NCI-H2081 treated with DMSO at 0.1 percent for 48 hours (cell line): ENCODE data around the gene TPSG1.
"Not testable (repeated sequence)": the region's sequence is repeated elsewhere in the genome, so short reads cannot be mapped to it uniquely, and the experiment has no call there.

Source experiments
- DNase-seq: peaks from one replicate; lab custom pipeline; 2025; lab: John Stamatoyannopoulos, UW

The TPSG1 gene

GRCh38 chr16:1230471-1231212 is 5.6 kb upstream of the TPSG1 start:
- not testable (repeated sequence) for DNase-seq

- DNase-seq, result not testable (repeated sequence)
These were observed 5.0 kb upstream of the TPSG1 start, which contains the start of gene TPSB2 for GRCh38 chr16:1230084-1230470. TPSB2 (minus strand) TSS chr16:1230184; CDS start chr16:1229951, 233 bp downstream.

- DNase-seq, result not testable (repeated sequence)
These were observed 4.4 kb upstream of the TPSG1 start for GRCh38 chr16:1229476-1229875.

GRCh38 chr16:1228227-1228626 is 3.2 kb upstream of the TPSG1 start:
- not testable (repeated sequence) for DNase-seq

- DNase-seq, result not testable (repeated sequence)
These were observed 1.6 kb upstream of the TPSG1 start for GRCh38 chr16:1226692-1227091.

- not testable (repeated sequence) for DNase-seq
These were observed 752 bp upstream of the TPSG1 start for GRCh38 chr16:1225728-1226311.

- DNase-seq, result no peak
These were observed 510 bp downstream of the TPSG1 start for GRCh38 chr16:1224558-1224957.

GRCh38 chr16:1223355-1224214 is 1.5 kb downstream of the TPSG1 start:
- DNase-seq, result no peak

GRCh38 chr16:1222553-1223354 is 2.3 kb downstream of the TPSG1 start:
- no peak for DNase-seq

- no peak for DNase-seq
These were observed 3.2 kb downstream of the TPSG1 start for GRCh38 chr16:1221628-1222552.

- no peak for DNase-seq
These were observed 4.0 kb downstream of the TPSG1 start for GRCh38 chr16:1220841-1221627.

- no peak for DNase-seq
These were observed 4.9 kb downstream of the TPSG1 start for GRCh38 chr16:1220098-1220728.

- no peak for DNase-seq
These were observed 6.0 kb downstream of the TPSG1 start for GRCh38 chr16:1218930-1219611.

GRCh38 chr16:1218061-1218929 is 6.8 kb downstream of the TPSG1 start:
- DNase-seq, result no peak

GRCh38 chr16:1217526-1217925 is 7.5 kb downstream of the TPSG1 start:
- no peak for DNase-seq

GRCh38 chr16:1216681-1217400 is 8.2 kb downstream of the TPSG1 start:
- DNase-seq, result no peak

- DNase-seq, result no peak
These were observed 8.8 kb downstream of the TPSG1 start for GRCh38 chr16:1216296-1216619.
